ENCODE measurements around the gene CLEC7A.

- TF ChIP-seq CTCF (IDR thresholded peaks at IDR 0.05) (no peak), POLR2A (IDR thresholded peaks at IDR 0.05) (no peak)
Measured at GRCh38 chr12:10158406-10158805, 28.4 kb upstream of the CLEC7A start.

Measured in uterus (tissue), 2 donors.